ENCODE data around the gene STIM2.

GRCh38 chr4:27018910-27019309, 158.3 kb downstream of the STIM2 start:
- TF ChIP-seq CTCF (IDR thresholded peaks at IDR 0.05) = no peak
- no peak for TF ChIP-seq POLR2A (IDR thresholded peaks at IDR 0.05)

Measured in right lobe of liver (tissue), 4 donors.